Lower leg skin (tissue), 3 donors: ENCODE data around the gene SLIT3.

ENCODE experiments used
- POLR2A ChIP-seq, 2 donors: fragments of 450-650 bp; IDR thresholded peaks; one replicate each; pipeline ENCODE4 v1.6.1; 2016 to 2017; ENCODE audit warnings: antibody characterized with exemption in 2 of 2, mild to moderate bottlenecking in 1 of 2, moderate library complexity in 1 of 2
- TF ChIP-seq, protein P1 (sequence below), 3 donors: fragments of 450-650 bp; IDR thresholded peaks; one replicate each; pipeline ENCODE4 v1.5.1; 2016; ENCODE audit warnings: antibody characterized with exemption in 3 of 3, mild to moderate bottlenecking in 3 of 3, moderate library complexity in 2 of 3

DNA sequence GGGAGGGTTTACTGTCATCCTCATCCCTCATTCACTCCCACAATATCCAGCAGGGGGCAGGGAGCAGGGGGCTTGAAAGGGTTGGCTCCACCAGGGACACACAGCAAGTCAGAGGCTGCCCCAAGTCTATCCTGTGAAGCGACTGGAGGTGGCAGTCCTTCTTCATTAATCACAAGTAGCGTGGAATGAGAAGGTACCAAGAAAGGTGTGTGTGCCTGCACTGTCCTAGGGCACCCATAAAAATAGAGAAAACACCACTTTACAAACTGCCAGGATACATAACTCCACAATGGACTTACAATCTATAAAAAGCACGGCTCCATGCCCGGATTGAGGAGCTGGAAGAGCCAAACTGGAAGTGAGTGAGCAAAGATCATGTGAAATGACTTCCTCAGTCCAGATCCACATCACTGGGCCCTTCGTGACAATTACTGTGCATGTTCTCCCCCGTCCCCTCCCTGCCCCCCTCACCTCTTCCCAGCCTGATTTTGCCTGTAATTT lies 183.9 kb downstream of the SLIT3 start:
- no peak for TF ChIP-seq POLR2A (IDR thresholded peaks at IDR 0.05)
- TF ChIP-seq, protein P1, sequence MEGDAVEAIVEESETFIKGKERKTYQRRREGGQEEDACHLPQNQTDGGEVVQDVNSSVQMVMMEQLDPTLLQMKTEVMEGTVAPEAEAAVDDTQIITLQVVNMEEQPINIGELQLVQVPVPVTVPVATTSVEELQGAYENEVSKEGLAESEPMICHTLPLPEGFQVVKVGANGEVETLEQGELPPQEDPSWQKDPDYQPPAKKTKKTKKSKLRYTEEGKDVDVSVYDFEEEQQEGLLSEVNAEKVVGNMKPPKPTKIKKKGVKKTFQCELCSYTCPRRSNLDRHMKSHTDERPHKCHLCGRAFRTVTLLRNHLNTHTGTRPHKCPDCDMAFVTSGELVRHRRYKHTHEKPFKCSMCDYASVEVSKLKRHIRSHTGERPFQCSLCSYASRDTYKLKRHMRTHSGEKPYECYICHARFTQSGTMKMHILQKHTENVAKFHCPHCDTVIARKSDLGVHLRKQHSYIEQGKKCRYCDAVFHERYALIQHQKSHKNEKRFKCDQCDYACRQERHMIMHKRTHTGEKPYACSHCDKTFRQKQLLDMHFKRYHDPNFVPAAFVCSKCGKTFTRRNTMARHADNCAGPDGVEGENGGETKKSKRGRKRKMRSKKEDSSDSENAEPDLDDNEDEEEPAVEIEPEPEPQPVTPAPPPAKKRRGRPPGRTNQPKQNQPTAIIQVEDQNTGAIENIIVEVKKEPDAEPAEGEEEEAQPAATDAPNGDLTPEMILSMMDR (IDR thresholded peaks at IDR 0.05), result no peak
